Fibroblast of mammary gland (primary cell): Measurements from ENCODE around the gene PRPF40A.
A peak's percentile ranks its signal among the peaks of the same experiment; 100 is the strongest.

Source experiments
- DNase-seq: peaks from one replicate; pipeline ENCODE4 v3.0.0-alpha.2; 2010; ENCODE audit warnings: low read depth
- H3K4me3 ChIP-seq: 2 replicates; pipeline ENCODE4 v1.5.1; 2011; ENCODE audit warnings: low read depth, mild to moderate bottlenecking, low read length, moderate library complexity; ENCODE audit not compliant: control insufficient read depth
- TF ChIP-seq, protein P1 (sequence below): conservative IDR thresholded peaks from 2 replicates; pipeline ENCODE4 v1.5.1; 2011; ENCODE audit warnings: low read depth, low read length, inconsistent platforms; ENCODE audit not compliant: control insufficient read depth, insufficient read depth

Gene PRPF40A

GRCh38 chr2:152646264-152646663 lies 71.0 kb downstream of the PRPF40A start:
- no peak for DNase-seq
- no peak overlapping the region for H3K4me3 ChIP-seq
- TF ChIP-seq, protein P1, sequence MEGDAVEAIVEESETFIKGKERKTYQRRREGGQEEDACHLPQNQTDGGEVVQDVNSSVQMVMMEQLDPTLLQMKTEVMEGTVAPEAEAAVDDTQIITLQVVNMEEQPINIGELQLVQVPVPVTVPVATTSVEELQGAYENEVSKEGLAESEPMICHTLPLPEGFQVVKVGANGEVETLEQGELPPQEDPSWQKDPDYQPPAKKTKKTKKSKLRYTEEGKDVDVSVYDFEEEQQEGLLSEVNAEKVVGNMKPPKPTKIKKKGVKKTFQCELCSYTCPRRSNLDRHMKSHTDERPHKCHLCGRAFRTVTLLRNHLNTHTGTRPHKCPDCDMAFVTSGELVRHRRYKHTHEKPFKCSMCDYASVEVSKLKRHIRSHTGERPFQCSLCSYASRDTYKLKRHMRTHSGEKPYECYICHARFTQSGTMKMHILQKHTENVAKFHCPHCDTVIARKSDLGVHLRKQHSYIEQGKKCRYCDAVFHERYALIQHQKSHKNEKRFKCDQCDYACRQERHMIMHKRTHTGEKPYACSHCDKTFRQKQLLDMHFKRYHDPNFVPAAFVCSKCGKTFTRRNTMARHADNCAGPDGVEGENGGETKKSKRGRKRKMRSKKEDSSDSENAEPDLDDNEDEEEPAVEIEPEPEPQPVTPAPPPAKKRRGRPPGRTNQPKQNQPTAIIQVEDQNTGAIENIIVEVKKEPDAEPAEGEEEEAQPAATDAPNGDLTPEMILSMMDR, result no peak

GRCh38 chr2:152644189-152644873 lies 72.9 kb downstream of the PRPF40A start:
- DNase-seq, result no peak
- TF ChIP-seq, protein P1, result no peak
- H3K4me3 ChIP-seq, result no peak overlapping the region

GRCh38 chr2:152638590-152638989 lies 78.7 kb downstream of the PRPF40A start:
- TF ChIP-seq, protein P1, result no peak
- H3K4me3 ChIP-seq, result no peak overlapping the region

DNA sequence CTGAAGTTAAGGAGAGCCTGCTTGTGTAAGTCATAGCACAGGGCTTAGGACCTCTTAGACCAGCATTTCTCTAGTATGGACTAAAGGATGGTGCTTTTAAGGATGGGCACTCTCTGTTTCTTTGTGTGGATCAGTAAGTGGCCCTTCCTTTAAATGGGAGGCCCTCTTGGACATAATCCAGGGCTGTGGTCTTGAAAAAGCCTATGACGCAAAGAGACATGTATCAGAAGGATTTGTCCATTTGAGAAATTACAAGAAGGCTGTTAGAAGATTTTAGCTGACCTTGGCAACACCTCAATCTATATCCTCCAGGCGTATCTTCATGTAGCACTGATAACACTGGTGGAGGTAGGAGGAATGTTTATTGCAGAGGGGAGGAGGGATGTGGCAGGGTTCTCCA lies 79.2 kb downstream of the PRPF40A start:
- no peak overlapping the region for H3K4me3 ChIP-seq
- TF ChIP-seq, protein P1, result no peak
- no peak for DNase-seq

More at GRCh38 chr2:152638590-152638989, 78.7 kb downstream of the PRPF40A start:
- no peak for DNase-seq

- H3K4me3 ChIP-seq, result no peak overlapping the region
- TF ChIP-seq, protein P1, result no peak
- DNase-seq, result no peak
Observed at GRCh38 chr2:152637251-152637650, 80.0 kb downstream of the PRPF40A start.

GRCh38 chr2:152635635-152636298 lies 81.5 kb downstream of the PRPF40A start:
- DNase-seq, result peak; percentile 69
- TF ChIP-seq, protein P1, result peak; percentile 75
- H3K4me3 ChIP-seq, result no peak overlapping the region
